Keratinocyte (primary cell): ENCODE results near the gene PAQR4.

Source experiments
- CTCF ChIP-seq, 3 experiments: IDR thresholded peaks in 1 of 3; conservative IDR thresholded peaks in 1 of 3; optimal IDR thresholded peaks in 1 of 3; 2 replicates in 2 of 3; 3 replicates in 1 of 3; pipeline versions ENCODE3 to v1.5.1; 2011; ENCODE audit warnings: low read length in 3 of 3, mild to moderate bottlenecking in 3 of 3, moderate library complexity in 2 of 3, control low read depth in 1 of 3, inconsistent platforms in 1 of 3; ENCODE audit not compliant: insufficient read depth in 2 of 3; ENCODE audit errors: extremely low read depth in 1 of 3
- EZH2 ChIP-seq: IDR thresholded peaks from one replicate; pipeline ENCODE4 v1.6.1; 2012; ENCODE audit warnings: inconsistent platforms, mild to moderate bottlenecking, low read length, moderate library complexity

- TF ChIP-seq CTCF (optimal IDR thresholded peaks at IDR 0.05 in 1 of 3, IDR thresholded peaks at IDR 0.05 in 1 of 3, conservative IDR thresholded peaks at IDR 0.05 in 1 of 3; ENCODE audit: extremely low read depth in 1 of 3, insufficient read depth in 2 of 3, low read length in 3 of 3) (peak; percentile 60 to 91 (median 83)), EZH2 (no peak)
These were observed 49.5 kb upstream of the PAQR4 start for GRCh38 chr16:2919511-2920255.
